GM18870 (cell line): Measurements from ENCODE around the gene N4BP3.
"Not testable (repeated sequence)": the region's sequence is repeated elsewhere in the genome, so short reads cannot be mapped to it uniquely, and the experiment has no call there.

Source experiments
- ATAC-seq: cut with Tn5 transposase; IDR thresholded peaks from one replicate; pipeline ENCODE4 v1.9.1; 2021; ENCODE audit warnings: moderate library complexity; ENCODE audit not compliant: unreplicated experiment

N4BP3 gene

GRCh38 chr5:178121391-178122276 lies 8.3 kb downstream of the N4BP3 start:
- ATAC-seq = no peak

- ATAC-seq = no peak
These were observed 9.0 kb downstream of the N4BP3 start for GRCh38 chr5:178122346-178122745.

GRCh38 chr5:178123094-178123965 lies 10.0 kb downstream of the N4BP3 start:
- no peak for ATAC-seq

- ATAC-seq = no peak
These were observed 10.9 kb downstream of the N4BP3 start for GRCh38 chr5:178123966-178124925.

- ATAC-seq = no peak
These were observed 12.0 kb downstream of the N4BP3 start for GRCh38 chr5:178125253-178125906.

GRCh38 chr5:178126556-178126955 lies 13.2 kb downstream of the N4BP3 start:
- ATAC-seq = no peak

GRCh38 chr5:178127300-178128009 lies 14.1 kb downstream of the N4BP3 start:
- ATAC-seq = not testable (repeated sequence)

GRCh38 chr5:178129296-178129695 lies 16.0 kb downstream of the N4BP3 start:
- ATAC-seq = no peak

GRCh38 chr5:178130234-178130575 lies 16.9 kb downstream of the N4BP3 start:
- not testable (repeated sequence) for ATAC-seq

GRCh38 chr5:178130576-178131445 lies 17.5 kb downstream of the N4BP3 start, which contains the start of gene RMND5B:
Gene RMND5B, plus strand, starts transcription at chr5:178131014. Its CDS starts 7,106 bp downstream, at chr5:178138120.
- ATAC-seq = peak; percentile 54

- no peak for ATAC-seq
These were observed 18.2 kb downstream of the N4BP3 start for GRCh38 chr5:178131446-178131996.

- no peak for ATAC-seq
These were observed 23.7 kb downstream of the N4BP3 start for GRCh38 chr5:178136990-178137389.

GRCh38 chr5:178137991-178138390 lies 24.7 kb downstream of the N4BP3 start:
- no peak for ATAC-seq

GRCh38 chr5:178141550-178141949 lies 28.2 kb downstream of the N4BP3 start:
- ATAC-seq = no peak

GRCh38 chr5:178142642-178143041 lies 29.3 kb downstream of the N4BP3 start:
- no peak for ATAC-seq

- no peak for ATAC-seq
These were observed 29.9 kb downstream of the N4BP3 start for GRCh38 chr5:178143246-178143645.

- no peak for ATAC-seq
These were observed 30.6 kb downstream of the N4BP3 start for GRCh38 chr5:178143901-178144300.
